HG03565 (cell line): Measurements from ENCODE around the gene PDIA6.
"Not testable (repeated sequence)": the region's sequence is repeated elsewhere in the genome, so short reads cannot be mapped to it uniquely, and the experiment has no call there.

Experiments used
- ATAC-seq: cut with Tn5 transposase; IDR thresholded peaks from one replicate; pipeline ENCODE4 v1.9.1; 2021; ENCODE audit warnings: mild to moderate bottlenecking, moderate library complexity; ENCODE audit not compliant: unreplicated experiment

The PDIA6 gene

GRCh38 chr2:10783421-10783820, 29.2 kb downstream of the PDIA6 start:
- ATAC-seq = no peak

DNA sequence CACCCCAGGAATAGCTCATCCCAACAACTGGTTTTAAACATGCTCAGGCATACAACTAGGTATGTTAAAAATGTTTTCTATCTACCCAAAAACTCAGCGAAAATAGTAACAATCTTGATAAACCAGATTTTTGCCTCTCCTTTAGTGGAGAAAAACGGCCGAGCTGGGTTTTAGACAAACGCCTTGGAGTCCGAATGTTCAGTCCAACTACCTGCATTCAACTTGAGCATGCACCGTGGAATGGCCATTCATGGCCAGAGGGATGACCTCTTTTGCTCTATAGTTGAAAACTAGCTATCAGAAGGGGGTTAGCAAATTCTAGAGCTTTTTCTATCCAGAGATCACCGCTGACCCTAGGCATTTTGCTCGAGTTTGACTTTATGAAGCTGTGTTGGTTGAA, 30.8 kb downstream of the PDIA6 start:
- ATAC-seq = no peak

- ATAC-seq = not testable (repeated sequence)
These were observed 31.8 kb downstream of the PDIA6 start for GRCh38 chr2:10780821-10781220.

DNA sequence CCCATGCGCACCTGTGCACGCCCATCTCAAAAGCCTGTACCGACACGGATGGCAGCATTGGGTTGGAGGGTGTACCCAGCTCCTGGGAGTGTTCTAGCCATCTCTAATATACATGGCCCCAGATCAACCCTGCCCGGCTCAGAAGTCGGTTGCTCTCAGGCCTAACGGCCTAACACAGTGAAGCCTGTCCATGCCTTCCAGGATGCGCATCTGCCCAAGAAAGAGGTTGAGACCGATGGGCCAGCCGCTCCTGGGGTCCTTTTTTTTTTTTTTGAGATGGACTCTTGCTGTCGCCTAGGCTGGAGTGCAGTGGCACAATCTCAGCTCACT, 32.1 kb downstream of the PDIA6 start:
- no peak for ATAC-seq

DNA sequence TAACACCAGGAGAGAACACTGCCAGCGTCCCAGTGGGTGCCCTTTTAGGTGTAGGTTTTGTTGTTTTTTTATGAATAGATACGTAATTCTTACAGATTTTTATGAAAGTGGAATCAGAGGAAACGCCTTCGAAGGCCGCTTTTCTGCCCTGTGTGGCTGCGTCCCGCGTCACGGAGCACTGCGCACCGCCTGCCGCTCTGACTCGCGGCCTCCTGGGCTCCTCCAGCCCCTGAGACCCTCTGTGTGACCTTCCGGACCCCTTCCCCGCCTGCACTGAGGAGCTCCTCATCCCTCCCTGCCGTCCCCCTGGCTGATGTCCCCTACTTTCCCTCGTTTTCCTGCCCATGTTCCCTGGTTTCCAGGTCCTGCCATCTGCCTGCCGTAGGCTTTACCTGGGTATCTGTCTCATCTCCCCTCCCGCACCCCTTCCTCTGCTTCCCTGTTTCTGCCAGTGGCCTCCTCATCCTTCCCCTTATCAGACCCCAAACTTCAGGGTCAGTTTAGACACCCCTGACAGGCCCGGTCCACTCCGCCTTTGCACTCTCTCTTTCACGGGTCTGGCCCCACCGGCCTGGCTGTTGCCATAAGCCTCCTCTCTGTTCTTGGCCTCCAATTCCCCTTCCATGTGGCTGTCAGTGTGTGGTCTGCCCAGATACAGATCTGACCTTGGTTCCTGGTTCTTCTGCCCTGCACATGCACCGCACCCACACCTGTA, 32.7 kb downstream of the PDIA6 start:
- no peak for ATAC-seq

GRCh38 chr2:10778724-10779115, 33.9 kb downstream of the PDIA6 start:
- ATAC-seq = no peak

DNA sequence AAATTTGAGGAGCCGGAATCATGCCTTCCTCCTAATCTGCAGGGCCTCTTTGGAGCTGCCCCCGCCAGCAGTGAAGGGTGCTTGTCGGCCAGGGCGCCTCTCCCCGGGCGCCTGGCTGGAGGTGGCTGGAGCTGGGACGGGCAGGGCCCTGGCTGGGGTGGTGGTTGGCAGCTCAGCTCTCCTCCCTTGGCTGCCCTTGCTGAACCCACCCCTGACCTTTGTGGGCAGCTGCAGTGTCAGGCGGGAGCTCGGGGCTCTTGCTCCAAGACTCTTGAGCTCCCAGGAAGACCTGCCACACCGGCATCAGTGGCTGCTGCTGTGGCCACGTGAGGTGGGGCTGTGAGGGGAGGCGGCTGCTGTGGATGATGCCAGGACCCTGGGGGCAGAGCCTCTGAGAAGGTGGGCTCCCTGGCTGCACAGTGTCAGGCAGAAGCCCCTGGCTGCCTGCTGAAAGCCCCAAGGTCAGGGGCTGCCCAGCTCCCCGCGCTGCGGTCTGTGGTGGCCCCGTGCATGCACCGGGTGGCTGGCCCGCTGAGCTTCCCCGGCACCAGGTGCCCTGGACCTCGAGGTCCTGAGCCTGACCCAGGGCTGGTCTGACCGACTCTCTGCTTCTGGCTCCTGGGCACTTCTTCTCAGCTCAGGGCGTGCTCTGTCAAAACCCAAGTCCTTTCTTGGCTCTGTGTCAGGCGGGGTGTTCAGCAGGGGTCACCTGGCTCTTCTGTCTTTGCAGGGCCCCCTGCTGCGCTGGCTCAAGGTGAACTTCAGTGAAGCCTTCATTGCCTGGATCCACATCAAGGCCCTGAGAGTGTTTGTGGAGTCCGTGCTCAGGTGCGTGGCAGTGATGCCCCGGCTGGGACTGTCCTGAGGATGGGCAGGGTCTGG, 34.5 kb downstream of the PDIA6 start:
- no peak for ATAC-seq

DNA sequence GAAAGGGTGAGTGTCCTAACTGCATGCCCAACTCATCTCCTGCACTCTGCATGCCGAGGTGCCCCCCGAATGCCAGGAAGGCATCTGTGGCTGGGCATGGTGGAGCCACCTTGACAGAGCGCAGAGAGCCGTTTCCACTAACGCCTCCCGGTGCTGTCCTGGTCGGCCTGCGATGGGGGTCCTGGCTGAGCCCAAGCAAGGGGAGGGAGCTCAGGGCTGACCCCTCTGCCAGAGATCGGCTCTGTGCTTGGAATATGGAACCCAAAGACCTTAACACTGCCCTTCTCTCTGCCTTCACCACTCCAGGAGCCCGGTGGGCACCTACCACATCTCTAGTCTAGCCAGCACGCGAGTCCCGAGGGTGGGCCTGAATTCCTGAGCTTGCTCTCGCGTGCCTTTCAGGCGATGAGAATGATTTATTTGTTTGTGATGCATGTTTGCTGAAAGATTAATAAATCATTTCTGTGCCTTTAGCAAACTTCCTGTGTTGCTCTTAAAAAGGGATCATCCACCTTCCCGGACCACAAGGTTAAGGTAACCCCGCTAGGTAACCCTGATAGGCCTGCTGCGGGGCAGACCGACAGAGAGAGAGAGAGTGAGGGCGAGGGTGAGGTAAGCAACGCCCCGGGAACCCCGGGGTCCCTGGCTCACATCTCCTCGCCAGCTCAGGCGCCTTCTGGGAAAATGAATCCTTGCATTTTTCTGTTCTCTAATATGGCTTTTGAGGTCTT, 35.3 kb downstream of the PDIA6 start:
- no peak for ATAC-seq

DNA sequence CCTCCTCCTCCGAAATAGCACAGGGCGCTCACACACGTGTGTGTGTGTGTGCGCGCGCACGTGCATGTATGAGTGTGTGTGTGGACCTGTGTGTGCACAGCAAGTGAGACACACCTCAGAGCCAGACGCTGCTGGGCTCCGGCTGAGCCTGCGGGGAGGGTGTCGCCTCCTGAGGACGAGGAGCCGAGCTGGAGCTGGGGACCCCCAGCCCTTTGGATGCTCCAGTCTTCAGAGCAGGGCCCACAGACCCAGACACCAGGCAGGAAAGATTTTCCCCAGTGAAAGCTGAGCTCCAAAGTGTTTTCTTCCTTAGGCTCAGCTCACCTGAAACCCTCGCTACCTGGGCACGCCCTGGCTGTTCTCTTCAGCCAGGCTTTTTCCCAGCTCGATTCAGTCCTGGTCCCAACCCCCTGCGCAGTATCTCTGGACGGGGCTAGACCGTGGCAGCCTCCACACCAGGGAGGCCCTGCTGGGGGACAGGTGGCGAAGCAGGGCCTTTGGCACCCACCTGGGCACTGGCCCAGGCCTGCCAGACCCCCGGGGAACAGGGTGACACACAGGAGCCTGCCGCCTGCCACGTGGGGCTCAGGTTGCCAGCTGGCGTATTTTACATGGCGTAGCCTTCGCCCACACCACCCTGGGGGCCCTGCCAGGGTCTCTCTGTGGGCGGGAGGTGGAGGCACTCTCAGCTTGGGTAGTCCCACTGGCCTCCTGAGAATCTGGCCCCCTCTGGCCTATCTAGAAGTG, 36.2 kb downstream of the PDIA6 start:
- ATAC-seq = no peak

DNA sequence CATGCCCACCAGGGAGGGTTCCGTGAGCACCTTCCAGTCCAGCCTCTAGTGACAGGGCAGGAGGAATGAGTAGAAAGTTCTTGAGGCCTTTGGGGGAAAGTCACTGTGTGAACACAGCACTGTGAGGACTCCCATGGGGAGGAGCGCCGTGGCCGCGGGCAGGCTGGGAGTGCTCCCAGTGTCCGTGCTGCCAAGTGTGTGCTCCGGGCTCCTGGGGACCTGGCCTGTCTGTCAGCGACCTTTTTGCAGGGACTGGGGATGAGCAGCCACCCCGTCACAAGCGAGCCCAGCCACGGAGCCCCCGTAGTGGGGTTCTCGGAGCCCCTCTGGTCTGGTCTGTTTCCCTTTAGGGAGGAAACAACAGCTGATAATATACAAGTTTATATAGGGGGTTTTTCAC, 36.8 kb downstream of the PDIA6 start:
- no peak for ATAC-seq

- no peak for ATAC-seq
These were observed 37.4 kb downstream of the PDIA6 start for GRCh38 chr2:10775021-10775780.

DNA sequence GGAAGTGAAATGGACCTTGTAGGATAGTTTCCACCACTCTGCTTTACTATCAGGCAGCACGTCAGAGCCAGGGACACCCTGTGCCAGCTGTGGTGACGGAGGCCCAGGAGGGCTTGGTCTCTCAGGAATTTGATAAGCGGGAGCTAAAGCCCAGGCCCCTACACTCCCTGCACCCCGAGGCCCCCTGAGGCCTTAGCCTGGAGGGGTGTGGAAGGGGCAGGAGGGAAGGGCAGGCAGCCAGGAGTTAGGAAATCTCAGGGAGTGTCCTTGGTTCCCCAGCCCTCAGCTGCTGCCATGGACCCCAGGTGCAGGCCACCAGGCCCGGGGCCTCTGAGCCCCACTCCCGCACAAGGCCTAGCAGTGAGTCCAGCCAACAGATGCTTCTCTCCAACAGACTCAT, 38.2 kb downstream of the PDIA6 start:
- no peak for ATAC-seq

DNA sequence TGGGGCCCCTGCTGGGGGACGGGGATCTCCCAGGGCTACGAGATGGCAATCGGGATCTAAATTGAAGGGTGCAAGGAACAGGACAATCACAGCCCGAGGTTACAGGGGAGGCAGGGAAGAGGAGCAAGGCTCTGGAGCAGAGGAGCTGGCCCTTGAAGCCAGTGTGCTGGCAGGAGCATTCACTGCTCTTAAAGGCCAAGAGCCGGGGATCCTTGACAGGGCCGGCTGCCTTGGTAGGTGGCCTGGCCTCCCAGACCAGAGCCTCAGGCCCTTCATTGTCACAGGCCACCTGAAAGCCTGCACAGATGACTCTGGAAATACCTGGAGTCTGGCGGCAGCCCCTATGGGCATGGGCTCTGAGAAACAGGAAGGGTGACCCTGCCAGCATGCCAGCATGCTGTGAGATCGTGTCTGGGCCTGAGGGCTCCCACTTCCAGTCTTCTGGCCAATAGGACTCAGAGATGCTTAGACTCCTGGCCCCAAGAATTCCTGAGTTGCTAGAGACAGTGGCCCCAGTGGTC, 38.7 kb downstream of the PDIA6 start:
- ATAC-seq = no peak

DNA sequence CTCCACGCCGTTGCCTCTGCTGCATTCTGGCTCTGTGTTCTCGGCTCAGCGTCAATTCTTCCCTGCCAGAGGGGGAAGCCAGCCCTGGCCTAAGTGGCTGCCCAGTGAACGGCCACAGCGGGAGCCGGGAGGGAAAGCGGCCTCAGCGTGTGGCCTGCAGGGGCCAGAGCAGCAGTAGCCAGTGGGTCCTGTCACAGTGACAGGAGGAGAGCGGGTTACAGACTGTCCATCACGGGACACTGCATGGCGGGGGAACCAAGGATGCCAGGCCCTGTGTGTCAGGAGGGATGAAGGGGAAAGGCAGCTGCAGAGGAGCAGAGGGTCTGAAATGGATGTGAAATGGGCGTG, 39.7 kb downstream of the PDIA6 start:
- ATAC-seq = no peak

- no peak for ATAC-seq
These were observed 40.3 kb downstream of the PDIA6 start for GRCh38 chr2:10772201-10772867.

GRCh38 chr2:10771786-10772185, 40.8 kb downstream of the PDIA6 start:
- no peak for ATAC-seq

GRCh38 chr2:10770956-10771750, 41.4 kb downstream of the PDIA6 start:
- ATAC-seq = no peak

DNA sequence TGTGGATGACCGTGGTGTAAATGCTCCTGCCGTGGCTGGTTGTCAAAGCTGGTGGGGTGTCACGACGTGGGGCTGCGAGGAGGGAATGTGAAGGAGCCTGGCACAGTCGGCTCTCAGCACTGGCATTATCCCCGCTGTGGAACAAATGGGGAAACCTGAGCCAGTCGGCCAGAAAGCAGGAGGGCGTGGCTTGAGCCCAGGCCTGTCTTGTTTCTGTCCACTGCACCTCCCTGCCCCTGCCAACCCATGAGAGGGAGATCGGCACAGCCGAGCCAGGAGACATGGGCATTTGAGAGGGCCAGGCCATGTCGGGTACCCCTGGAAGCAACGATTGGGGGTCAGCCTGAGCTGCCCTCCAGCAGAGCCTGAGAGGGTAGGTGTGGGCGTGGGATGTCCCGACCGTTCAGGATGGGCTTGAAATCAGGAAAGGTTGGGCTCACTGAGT, 44.5 kb downstream of the PDIA6 start:
- no peak for ATAC-seq

GRCh38 chr2:10765914-10766313, 46.7 kb downstream of the PDIA6 start:
- ATAC-seq = no peak
